ENCODE data around the gene GAPVD1.

DNA sequence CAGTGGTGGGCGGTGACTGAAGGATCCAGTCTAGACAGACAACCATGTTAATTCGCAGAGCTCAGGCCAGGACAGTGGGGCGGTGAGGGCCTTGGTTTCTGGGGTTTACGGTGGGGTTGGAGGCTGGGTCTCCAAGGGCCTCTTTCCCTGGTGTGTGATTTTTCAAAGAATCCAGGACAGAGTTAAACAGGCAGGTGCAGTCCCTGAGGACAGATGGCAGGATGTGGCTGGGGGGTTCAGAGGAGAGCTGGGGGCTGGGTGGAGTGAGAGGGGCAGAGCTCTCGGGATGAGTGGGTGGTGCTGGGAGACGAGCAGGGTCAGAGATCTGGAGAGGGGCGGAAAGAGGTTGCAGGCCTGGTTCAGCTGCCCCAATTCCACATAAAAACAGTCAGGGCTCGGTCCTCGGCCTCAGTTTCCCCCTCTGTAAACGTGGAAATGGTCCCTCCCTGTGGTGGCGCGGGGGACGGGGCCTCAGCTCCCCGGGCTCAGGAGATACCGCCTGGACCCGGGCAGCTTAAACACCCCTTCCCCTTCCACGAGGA lies 145.9 kb downstream of the GAPVD1 start:
- TF ChIP-seq CTCF (IDR thresholded peaks at IDR 0.05; ENCODE audit: borderline replicate concordance, extremely low read depth, low read length, poor library complexity, severe bottlenecking) (no peak), EZH2 (IDR thresholded peaks at IDR 0.05; ENCODE audit: borderline replicate concordance, low read depth, low read length, severe bottlenecking) (no peak)

Data from DND-41 (cell line).